A549 (cell line): ENCODE measurements around the gene CORO2A. TPM values are rescaled to one million over a fixed set of nuclear protein-coding genes. Genes with fewer than 3 reads are reported as not detected.
A peak's percentile ranks its signal among the peaks of the same experiment; 100 is the strongest.

Experiments
- ATAC-seq, 2 experiments: fragments of 200-7000 bp in 1 of 2; fragments of >200 bp in 1 of 2; cut with Nextera tagmentation in 1 of 2; cut with Tn5 transposase in 1 of 2; 3 replicates each; pipeline versions ENCODE4 v1.8.0 to v1.9.1; 2018 to 2020; ENCODE audit warnings: mild to moderate bottlenecking in 1 of 2, moderate library complexity in 1 of 2
- CTCF ChIA-PET: fragments of 300-600 bp; sonication (Branson Sonifier 250); formaldehyde crosslinking; extraction: SDS; loops from one replicate; lab custom pipeline; 2021; ENCODE audit warnings: antibody characterized with exemption, inconsistent platforms; lab: Yijun Ruan, JAX
- POLR2A ChIA-PET: fragments of 350-600 bp; formaldehyde crosslinking; extraction: SDS; loops from one replicate; lab custom pipeline; 2021; ENCODE audit warnings: antibody characterized with exemption, inconsistent platforms; lab: Yijun Ruan, JAX
- DNase-seq, 2 experiments: peaks; one replicate each; pipeline versions ENCODE4 v3.0.0 to v3.0.0-alpha.2; 2011 to 2016; ENCODE audit warnings: low read depth in 1 of 2, low spot score in 1 of 2
- FAIRE-seq: peaks from 2 replicates; lab custom pipeline; 2011; peaks lifted over from hg19 to GRCh38; lab: Jason Lieb, UNC
- H3K27ac ChIP-seq, 2 experiments: fragments of >200 bp; sonication (Bioruptor Twin); formaldehyde crosslinking; 3 replicates each; pipeline ENCODE4 v1.5.1; 2016 to 2017
- H3K4me1 ChIP-seq: fragments of >200 bp; sonication (Bioruptor Twin); formaldehyde crosslinking; 3 replicates; pipeline ENCODE4 v1.6.1; 2016
- H3K4me2 ChIP-seq: fragments of >200 bp; sonication (Bioruptor Twin); formaldehyde crosslinking; 3 replicates; pipeline ENCODE4 v1.6.1; 2016
- H3K4me3 ChIP-seq: fragments of >200 bp; sonication (Bioruptor Twin); formaldehyde crosslinking; 3 replicates; pipeline ENCODE4 v1.5.1; 2016
- H3K9me3 ChIP-seq: fragments of >200 bp; sonication (Bioruptor Twin); formaldehyde crosslinking; 3 replicates; pipeline ENCODE4 v1.6.1; 2016
- EHF ChIP-seq: fragments of 250-450 bp; sonication (Bioruptor Pico); IDR thresholded peaks from 2 replicates; pipeline ENCODE4 v1.5.0; 2020; ENCODE audit warnings: mild to moderate bottlenecking
- EHMT2 ChIP-seq: fragments of 200-600 bp; sonication (generic); IDR thresholded peaks from 2 replicates; pipeline ENCODE4 v1.6.1; 2016; ENCODE audit warnings: antibody characterized with exemption, low read depth, mild to moderate bottlenecking, moderate library complexity
- ESRRA ChIP-seq: fragments of 150-350 bp; IDR thresholded peaks from 2 replicates; pipeline ENCODE4 v1.6.1; 2014; ENCODE audit warnings: mild to moderate bottlenecking, low read length, borderline replicate concordance
- FOSB ChIP-seq: fragments of 250-450 bp; sonication (Bioruptor Pico); IDR thresholded peaks from 2 replicates; pipeline ENCODE4 v1.5.0; 2020; ENCODE audit warnings: mild to moderate bottlenecking, moderate library complexity
- GATA3 ChIP-seq: IDR thresholded peaks from 2 replicates; pipeline ENCODE4 v1.6.1; 2012; ENCODE audit warnings: borderline replicate concordance
- HDAC2 ChIP-seq: fragments of 200-600 bp; sonication (generic); IDR thresholded peaks from 2 replicates; pipeline ENCODE4 v1.6.1; 2016
- HEYL ChIP-seq: fragments of 250-450 bp; sonication (Bioruptor Pico); IDR thresholded peaks from 2 replicates; pipeline ENCODE4 v1.8.0; 2021; ENCODE audit warnings: mild to moderate bottlenecking, moderate library complexity
- HOXA7 ChIP-seq: fragments of 250-450 bp; sonication (Bioruptor Pico); IDR thresholded peaks from 2 replicates; pipeline ENCODE4 v1.5.0; 2020; ENCODE audit warnings: mild to moderate bottlenecking, moderate library complexity
- HOXB5 ChIP-seq: fragments of 250-450 bp; sonication (Bioruptor Pico); IDR thresholded peaks from 2 replicates; pipeline ENCODE4 v1.5.0; 2020; ENCODE audit warnings: mild to moderate bottlenecking, moderate library complexity
- KDM1A ChIP-seq: fragments of 200-600 bp; sonication (generic); IDR thresholded peaks from 2 replicates; pipeline ENCODE4 v1.6.1; 2016; ENCODE audit warnings: low read depth, mild to moderate bottlenecking
- KDM5A ChIP-seq: fragments of 200-600 bp; sonication (generic); IDR thresholded peaks from 2 replicates; pipeline ENCODE4 v1.6.1; 2016; ENCODE audit warnings: antibody characterized with exemption, mild to moderate bottlenecking
- MAFK ChIP-seq: fragments of 450-650 bp; IDR thresholded peaks from 2 replicates; pipeline ENCODE4 v1.6.1; 2014; ENCODE audit not compliant: partially characterized antibody
- NR3C1 ChIP-seq: fragments of >200 bp; sonication (Bioruptor Twin); formaldehyde crosslinking; IDR thresholded peaks from 3 replicates; pipeline ENCODE4 v1.6.1; 2017
- RARB ChIP-seq: fragments of 250-450 bp; sonication (Bioruptor Pico); IDR thresholded peaks from 2 replicates; pipeline ENCODE4 v1.8.0; 2021; ENCODE audit warnings: mild to moderate bottlenecking, moderate library complexity
- RNF2 ChIP-seq: fragments of 200-600 bp; sonication (generic); IDR thresholded peaks from 2 replicates; pipeline ENCODE4 v1.6.1; 2016; ENCODE audit warnings: low read depth, mild to moderate bottlenecking, antibody characterized with exemption, moderate library complexity, borderline replicate concordance
- SMC3 ChIP-seq: fragments of >200 bp; sonication (Bioruptor Twin); formaldehyde crosslinking; IDR thresholded peaks from 3 replicates; pipeline ENCODE4 v1.6.1; 2018; ENCODE audit warnings: inconsistent platforms
- SREBF2 ChIP-seq: fragments of 450-650 bp; IDR thresholded peaks from 2 replicates; pipeline ENCODE4 v1.6.1; 2014; ENCODE audit warnings: mild to moderate bottlenecking, moderate library complexity
- ZC3H11A ChIP-seq: fragments of 450-650 bp; IDR thresholded peaks from 2 replicates; pipeline ENCODE4 v1.6.1; 2014; ENCODE audit warnings: antibody characterized with exemption, mild to moderate bottlenecking
- ZFP36 ChIP-seq: fragments of 450-650 bp; IDR thresholded peaks from 2 replicates; pipeline ENCODE4 v1.6.1; 2014; ENCODE audit warnings: borderline replicate concordance; ENCODE audit not compliant: partially characterized antibody
- ZNF302 ChIP-seq: fragments of 250-450 bp; sonication (Bioruptor Pico); IDR thresholded peaks from 2 replicates; pipeline ENCODE4 v1.9.0; 2021; ENCODE audit warnings: inconsistent platforms, mild to moderate bottlenecking, moderate library complexity
- WGBS: methylation state at CpG from one replicate; pipeline ENCODE4 v1.1.6; 2017; ENCODE audit errors: missing lambda C conversion rate; 5-methylcytosine and 5-hydroxymethylcytosine counted together
- polyA plus RNA-seq, 4 experiments: library from polyadenylated mRNA; depleted of rRNA in 3 of 4; stranded (reverse); fragments of >200 nt; fragmentation: RNase III in 1 of 4; extraction: RNeasy Plus Mini Kit Qiagen cat#74134 plus additional on column Dnase treatment in 1 of 4; gene quantifications; 2 replicates in 3 of 4; 3 replicates in 1 of 4; pipeline ENCODE4 v1.2.3, GENCODE V29; 2011 to 2017
- TF ChIP-seq, protein P1 (sequence below): IDR thresholded peaks from 2 replicates; pipeline ENCODE4 v1.6.1; 2012
- TF ChIP-seq, protein P2 (sequence below): fragments of >200 bp; sonication (Bioruptor Twin); formaldehyde crosslinking; IDR thresholded peaks from 3 replicates; pipeline ENCODE4 v1.5.1; 2016
- TF ChIP-seq, protein P3 (sequence below): IDR thresholded peaks from 2 replicates; pipeline ENCODE4 v1.6.1; 2012

Gene CORO2A
- polyA plus RNA-seq, 2 of the 4 experiments (the other 2 are of a cell fraction) = 0.49 to 2.0 TPM

DNA sequence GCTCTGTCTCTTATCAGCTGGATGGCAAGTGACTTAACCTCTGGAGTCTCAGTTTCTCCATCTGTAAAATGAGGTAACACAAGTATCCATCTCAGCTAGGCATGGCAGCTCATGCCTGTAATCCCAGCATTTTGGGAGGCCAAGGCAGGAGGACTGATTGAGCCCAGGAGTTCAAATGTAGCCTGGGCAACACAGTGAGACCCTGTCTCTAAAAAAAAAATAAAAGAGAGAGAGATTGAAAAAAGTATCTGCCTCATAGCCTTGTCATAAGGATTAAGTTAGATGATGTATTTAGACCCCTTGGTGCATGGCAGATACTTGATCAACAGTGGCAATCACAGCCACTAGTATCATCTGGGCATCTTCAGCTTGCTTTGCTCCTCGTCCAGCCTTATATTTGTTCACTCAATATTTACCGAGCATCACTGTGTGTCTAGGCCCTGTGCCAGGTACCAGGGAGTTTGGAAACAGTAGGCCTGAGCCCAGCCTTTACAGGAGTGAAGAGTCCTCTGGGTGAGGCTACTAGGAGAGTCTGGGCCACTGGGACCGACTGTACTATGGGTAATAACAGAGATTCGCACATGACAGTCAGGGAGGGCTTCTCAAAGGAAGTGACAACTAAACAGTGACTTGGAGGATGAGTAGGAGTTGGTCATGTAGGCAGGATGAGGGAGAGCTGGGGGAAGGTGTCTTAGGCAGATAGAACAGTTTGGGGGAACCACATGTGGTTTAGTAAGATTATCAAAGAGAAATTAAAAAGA lies 34.2 kb downstream of the CORO2A start:
- no peak overlapping the region for H3K4me3 ChIP-seq
- peak overlapping the region; percentile 0; the same call in 1 of the 3 replicates for H3K4me2 ChIP-seq
- CTCF ChIA-PET = interaction anchor here (0.5 to 2.1 kb wide), 5 partner anchors 13 to 235 kb away, joined by 3 to 5 read pairs (median 3); no protein-coding TSS in a partner anchor
- ATAC-seq = peak; percentile 90 to 95
- WGBS = 6% methylated on average over 4 of the region's 4 CpGs
- POLR2A ChIA-PET = interaction anchor here (0.6 kb wide), 1 partner anchor 9 kb away, joined by 4 read pairs; no protein-coding TSS in a partner anchor
- DNase-seq = peak; percentile 21 to 71
- peak; percentile 57 for TF ChIP-seq GATA3
- no peak for TF ChIP-seq RARB (CRISPR knock-in tag)
- TF ChIP-seq ZFP36 = peak; percentile 46
- no peak for FAIRE-seq
- H3K27ac ChIP-seq = no peak overlapping the region; a peak in 1 of 6 replicates
- peaks cover 12% of the 10 kb centered on the region for H3K4me1 ChIP-seq
- H3K9me3 ChIP-seq = no peaks in the 10 kb centered on the region

DNA sequence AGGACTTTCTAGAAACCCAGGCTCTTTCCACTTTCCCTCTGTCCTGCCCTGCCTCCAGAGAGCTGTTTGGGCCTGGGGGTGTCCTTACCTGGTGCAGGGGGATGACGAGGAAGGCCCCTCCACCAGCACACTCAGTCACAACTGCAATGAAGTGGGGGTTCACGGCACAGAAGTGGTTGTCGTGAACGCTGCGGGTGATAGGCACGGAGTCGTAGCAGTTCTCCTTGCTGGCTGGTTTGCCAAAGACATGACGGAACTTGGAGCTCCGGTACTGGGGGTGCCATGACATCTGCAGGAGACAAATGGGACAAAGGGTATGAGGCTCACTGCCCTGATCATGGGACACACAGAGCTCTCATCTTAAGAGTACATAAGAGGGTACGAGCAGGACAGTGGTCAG lies 35.1 kb downstream of the CORO2A start:
- no peak overlapping the region; a peak in 1 of 6 replicates for H3K27ac ChIP-seq
- H3K4me2 ChIP-seq = no peak overlapping the region
- ChIA-PET POLR2A (no interaction called here), CTCF (interaction anchor here (0.5 to 2.1 kb wide), 3 partner anchors 14 to 234 kb away, joined by 3 to 5 read pairs (median 5); no protein-coding TSS in a partner anchor)
- no peak for FAIRE-seq
- no peak for DNase-seq
- no peak overlapping the region for H3K4me3 ChIP-seq
- 85% methylated on average over 10 of the region's 10 CpGs for WGBS
- no peaks in the 10 kb centered on the region for H3K9me3 ChIP-seq
- no peak for ATAC-seq
- peaks cover 12% of the 10 kb centered on the region for H3K4me1 ChIP-seq
- TF ChIP-seq NR3C1 (no peak), EHF (CRISPR knock-in tag) (no peak), KDM1A (no peak), ESRRA (no peak), RNF2 (no peak), HOXA7 (CRISPR knock-in tag) (no peak), HOXB5 (CRISPR knock-in tag) (no peak), KDM5A (no peak), HDAC2 (no peak), MAFK (no peak), ZNF302 (no peak), SMC3 (no peak), SREBF2 (no peak), FOSB (CRISPR knock-in tag) (no peak), HEYL (CRISPR knock-in tag) (no peak), EHMT2 (no peak), ZC3H11A (no peak)
- TF ChIP-seq, protein P1, sequence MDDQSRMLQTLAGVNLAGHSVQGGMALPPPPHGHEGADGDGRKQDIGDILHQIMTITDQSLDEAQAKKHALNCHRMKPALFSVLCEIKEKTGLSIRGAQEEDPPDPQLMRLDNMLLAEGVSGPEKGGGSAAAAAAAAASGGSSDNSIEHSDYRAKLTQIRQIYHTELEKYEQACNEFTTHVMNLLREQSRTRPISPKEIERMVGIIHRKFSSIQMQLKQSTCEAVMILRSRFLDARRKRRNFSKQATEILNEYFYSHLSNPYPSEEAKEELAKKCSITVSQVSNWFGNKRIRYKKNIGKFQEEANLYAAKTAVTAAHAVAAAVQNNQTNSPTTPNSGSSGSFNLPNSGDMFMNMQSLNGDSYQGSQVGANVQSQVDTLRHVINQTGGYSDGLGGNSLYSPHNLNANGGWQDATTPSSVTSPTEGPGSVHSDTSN = no peak
- TF ChIP-seq, protein P2, sequence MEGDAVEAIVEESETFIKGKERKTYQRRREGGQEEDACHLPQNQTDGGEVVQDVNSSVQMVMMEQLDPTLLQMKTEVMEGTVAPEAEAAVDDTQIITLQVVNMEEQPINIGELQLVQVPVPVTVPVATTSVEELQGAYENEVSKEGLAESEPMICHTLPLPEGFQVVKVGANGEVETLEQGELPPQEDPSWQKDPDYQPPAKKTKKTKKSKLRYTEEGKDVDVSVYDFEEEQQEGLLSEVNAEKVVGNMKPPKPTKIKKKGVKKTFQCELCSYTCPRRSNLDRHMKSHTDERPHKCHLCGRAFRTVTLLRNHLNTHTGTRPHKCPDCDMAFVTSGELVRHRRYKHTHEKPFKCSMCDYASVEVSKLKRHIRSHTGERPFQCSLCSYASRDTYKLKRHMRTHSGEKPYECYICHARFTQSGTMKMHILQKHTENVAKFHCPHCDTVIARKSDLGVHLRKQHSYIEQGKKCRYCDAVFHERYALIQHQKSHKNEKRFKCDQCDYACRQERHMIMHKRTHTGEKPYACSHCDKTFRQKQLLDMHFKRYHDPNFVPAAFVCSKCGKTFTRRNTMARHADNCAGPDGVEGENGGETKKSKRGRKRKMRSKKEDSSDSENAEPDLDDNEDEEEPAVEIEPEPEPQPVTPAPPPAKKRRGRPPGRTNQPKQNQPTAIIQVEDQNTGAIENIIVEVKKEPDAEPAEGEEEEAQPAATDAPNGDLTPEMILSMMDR = no peak
- TF ChIP-seq, protein P3, sequence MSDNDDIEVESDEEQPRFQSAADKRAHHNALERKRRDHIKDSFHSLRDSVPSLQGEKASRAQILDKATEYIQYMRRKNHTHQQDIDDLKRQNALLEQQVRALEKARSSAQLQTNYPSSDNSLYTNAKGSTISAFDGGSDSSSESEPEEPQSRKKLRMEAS = no peak
